Measurements from ENCODE around the gene ARHGEF28.

DNA sequence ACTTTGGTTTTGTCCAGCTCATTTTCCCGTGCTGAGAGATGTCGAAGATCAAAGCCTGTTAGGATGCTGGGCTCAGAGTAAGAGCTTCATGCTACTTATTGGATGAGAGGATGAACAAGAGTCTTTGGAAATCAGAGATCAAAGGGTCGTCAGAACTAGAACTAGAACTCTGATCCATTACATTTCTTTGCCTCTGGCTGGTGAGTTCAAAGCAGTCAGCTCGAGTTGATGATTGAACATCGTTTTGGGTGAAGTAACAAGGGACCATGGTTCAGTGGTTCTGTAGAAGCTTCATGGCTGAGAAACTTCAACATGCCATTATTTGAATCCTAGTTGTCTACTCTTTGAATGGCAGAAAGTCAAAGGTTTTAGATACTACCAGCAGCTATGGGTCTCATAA, 320.3 kb downstream of the ARHGEF28 start:
- TF ChIP-seq, protein P1, sequence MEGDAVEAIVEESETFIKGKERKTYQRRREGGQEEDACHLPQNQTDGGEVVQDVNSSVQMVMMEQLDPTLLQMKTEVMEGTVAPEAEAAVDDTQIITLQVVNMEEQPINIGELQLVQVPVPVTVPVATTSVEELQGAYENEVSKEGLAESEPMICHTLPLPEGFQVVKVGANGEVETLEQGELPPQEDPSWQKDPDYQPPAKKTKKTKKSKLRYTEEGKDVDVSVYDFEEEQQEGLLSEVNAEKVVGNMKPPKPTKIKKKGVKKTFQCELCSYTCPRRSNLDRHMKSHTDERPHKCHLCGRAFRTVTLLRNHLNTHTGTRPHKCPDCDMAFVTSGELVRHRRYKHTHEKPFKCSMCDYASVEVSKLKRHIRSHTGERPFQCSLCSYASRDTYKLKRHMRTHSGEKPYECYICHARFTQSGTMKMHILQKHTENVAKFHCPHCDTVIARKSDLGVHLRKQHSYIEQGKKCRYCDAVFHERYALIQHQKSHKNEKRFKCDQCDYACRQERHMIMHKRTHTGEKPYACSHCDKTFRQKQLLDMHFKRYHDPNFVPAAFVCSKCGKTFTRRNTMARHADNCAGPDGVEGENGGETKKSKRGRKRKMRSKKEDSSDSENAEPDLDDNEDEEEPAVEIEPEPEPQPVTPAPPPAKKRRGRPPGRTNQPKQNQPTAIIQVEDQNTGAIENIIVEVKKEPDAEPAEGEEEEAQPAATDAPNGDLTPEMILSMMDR (IDR thresholded peaks at IDR 0.05; ENCODE audit: poor library complexity, severe bottlenecking): no peak
- TF ChIP-seq EZH2 (IDR thresholded peaks at IDR 0.05; ENCODE audit: borderline replicate concordance, insufficient read depth, low read length, poor library complexity, severe bottlenecking) (no peak), EP300 (conservative IDR thresholded peaks at IDR 0.05; ENCODE audit: poor library complexity, severe bottlenecking) (no peak), RAD21 (conservative IDR thresholded peaks at IDR 0.05) (no peak), POLR2AphosphoS5 (IDR thresholded peaks at IDR 0.05) (no peak)
- TF ChIP-seq, protein P2, sequence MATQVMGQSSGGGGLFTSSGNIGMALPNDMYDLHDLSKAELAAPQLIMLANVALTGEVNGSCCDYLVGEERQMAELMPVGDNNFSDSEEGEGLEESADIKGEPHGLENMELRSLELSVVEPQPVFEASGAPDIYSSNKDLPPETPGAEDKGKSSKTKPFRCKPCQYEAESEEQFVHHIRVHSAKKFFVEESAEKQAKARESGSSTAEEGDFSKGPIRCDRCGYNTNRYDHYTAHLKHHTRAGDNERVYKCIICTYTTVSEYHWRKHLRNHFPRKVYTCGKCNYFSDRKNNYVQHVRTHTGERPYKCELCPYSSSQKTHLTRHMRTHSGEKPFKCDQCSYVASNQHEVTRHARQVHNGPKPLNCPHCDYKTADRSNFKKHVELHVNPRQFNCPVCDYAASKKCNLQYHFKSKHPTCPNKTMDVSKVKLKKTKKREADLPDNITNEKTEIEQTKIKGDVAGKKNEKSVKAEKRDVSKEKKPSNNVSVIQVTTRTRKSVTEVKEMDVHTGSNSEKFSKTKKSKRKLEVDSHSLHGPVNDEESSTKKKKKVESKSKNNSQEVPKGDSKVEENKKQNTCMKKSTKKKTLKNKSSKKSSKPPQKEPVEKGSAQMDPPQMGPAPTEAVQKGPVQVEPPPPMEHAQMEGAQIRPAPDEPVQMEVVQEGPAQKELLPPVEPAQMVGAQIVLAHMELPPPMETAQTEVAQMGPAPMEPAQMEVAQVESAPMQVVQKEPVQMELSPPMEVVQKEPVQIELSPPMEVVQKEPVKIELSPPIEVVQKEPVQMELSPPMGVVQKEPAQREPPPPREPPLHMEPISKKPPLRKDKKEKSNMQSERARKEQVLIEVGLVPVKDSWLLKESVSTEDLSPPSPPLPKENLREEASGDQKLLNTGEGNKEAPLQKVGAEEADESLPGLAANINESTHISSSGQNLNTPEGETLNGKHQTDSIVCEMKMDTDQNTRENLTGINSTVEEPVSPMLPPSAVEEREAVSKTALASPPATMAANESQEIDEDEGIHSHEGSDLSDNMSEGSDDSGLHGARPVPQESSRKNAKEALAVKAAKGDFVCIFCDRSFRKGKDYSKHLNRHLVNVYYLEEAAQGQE (IDR thresholded peaks at IDR 0.05; ENCODE audit: borderline replicate concordance): no peak

Data from neural cell (in vitro differentiated cells).